Transverse colon (tissue), 4 donors: ENCODE data around the gene PAQR4. TPM values are rescaled to one million over a fixed set of nuclear protein-coding genes. Genes with fewer than 3 reads are reported as not detected.
"Not testable (repeated sequence)": the region's sequence is repeated elsewhere in the genome, so short reads cannot be mapped to it uniquely, and the experiment has no call there.

ENCODE experiments used
- DNase-seq: peaks from one replicate; pipeline ENCODE4 v3.0.0-alpha.2; 2019
- H3K27ac ChIP-seq, 4 donors: fragments of 200-600 bp; sonication (generic); 2 replicates each; pipeline ENCODE4 v1.5.1; 2016 to 2018; ENCODE audit warnings: inconsistent platforms in 4 of 4
- H3K27me3 ChIP-seq: fragments of 200-600 bp; sonication (generic); 2 replicates; pipeline ENCODE4 v1.5.1; 2017; ENCODE audit warnings: inconsistent platforms
- H3K36me3 ChIP-seq, 4 donors: fragments of 200-600 bp; sonication (generic); 2 replicates each; pipeline ENCODE4 v1.5.1; 2017 to 2019; ENCODE audit warnings: inconsistent platforms in 4 of 4
- H3K4me1 ChIP-seq, 4 donors: fragments of 200-600 bp; sonication (generic); 2 replicates each; pipeline ENCODE4 v1.5.1; 2017 to 2020; ENCODE audit warnings: inconsistent platforms in 4 of 4
- H3K4me3 ChIP-seq, 4 donors: fragments of 200-600 bp; sonication (generic); 1 replicate in 1 of 4; 2 replicates in 3 of 4; pipeline versions ENCODE4 v1.5.1 to v1.6.1; 2017 to 2019; ENCODE audit warnings: inconsistent platforms in 4 of 4
- H3K9me3 ChIP-seq, 2 donors: fragments of 200-600 bp; sonication (generic); 2 replicates each; pipeline ENCODE4 v1.5.1; 2017 to 2019; ENCODE audit warnings: inconsistent platforms in 2 of 2
- CTCF ChIP-seq, 5 experiments: fragments of 200-600 bp in 3 of 5; fragments of 450-650 bp in 2 of 5; sonication (generic) in 3 of 5; IDR thresholded peaks; 1 replicate in 2 of 5; 2 replicates in 3 of 5; pipeline ENCODE4 v1.5.1; 2016 to 2017; ENCODE audit warnings: antibody characterized with exemption in 5 of 5, inconsistent platforms in 3 of 5, mild to moderate bottlenecking in 2 of 5, moderate library complexity in 1 of 5
- EP300 ChIP-seq: sonication (generic); formaldehyde crosslinking; IDR thresholded peaks from one replicate; pipeline ENCODE4 v1.6.1; 2017; ENCODE audit warnings: antibody characterized with exemption, low read depth
- POLR2A ChIP-seq: fragments of 450-650 bp; IDR thresholded peaks from one replicate; pipeline ENCODE4 v1.6.1; 2016; ENCODE audit warnings: antibody characterized with exemption, mild to moderate bottlenecking, moderate library complexity
- POLR2AphosphoS5 ChIP-seq, 3 donors: sonication (generic); formaldehyde crosslinking; IDR thresholded peaks; one replicate each; pipeline ENCODE4 v1.6.1; 2016; ENCODE audit warnings: antibody characterized with exemption in 3 of 3
- WGBS, 2 donors: methylation state at CpG; one replicate each; pipeline ENCODE4 v1.1.5; 2018; ENCODE audit warnings: low coverage in 1 of 2; 5-methylcytosine and 5-hydroxymethylcytosine counted together
- in situ Hi-C, 4 donors: fragments of 200-750 bp; cut with MboI; loops; one replicate each; pipeline versions ENCODE4 v1.15.0 to v1.15.1; 2017; ENCODE audit warnings: low sequenced_read_pairs in 3 of 4, low pct_ligation_motif_present in 1 of 4, low pct_unique_long_range_greater_than_20kb in 1 of 4
- intact Hi-C: fragments of 100-400 bp; cut with DNase I; formaldehyde crosslinking; loops from one replicate; pipeline ENCODE4 v1.15.1; 2023; ENCODE audit warnings: low total_unique reads
- total RNA-seq, 4 donors: library from RNA; depleted of rRNA; stranded (reverse); fragments of >200 nt; gene quantifications; one replicate each; pipeline ENCODE4 v1.1.0, GENCODE V29; 2016

PAQR4 gene
- total RNA-seq, 4 donors from 2014 or later = 3.0 to 5.9 (median 4.4) TPM; not detected in 1

GRCh38 chr16:2930236-2930635 lies 38.9 kb upstream of the PAQR4 start:
- WGBS, 2 donors = 94% methylated on average over 14 of the region's 15 CpGs; no CpG with 5 or more reads in 1 of the 2 donors
- Histone ChIP-seq H3K27me3 (no peaks in the 10 kb centered on the region), H3K27ac (no peak overlapping the region), H3K4me3 (no peak overlapping the region), H3K9me3 (no peaks in the 10 kb centered on the region), H3K36me3 (peaks cover 0 to 28% (median 7%) of the 10 kb centered on the region in 4 donors), H3K4me1 (peaks cover 0 to 8% (median 2%) of the 10 kb centered on the region in 4 donors)
- TF ChIP-seq CTCF (IDR thresholded peaks at IDR 0.05) = no peak
- TF ChIP-seq EP300 = no peak
- no peak for DNase-seq
- in situ Hi-C loops (no loop called here), intact Hi-C loops (no loop called here)

- in situ Hi-C loops, H3K4me1 ChIP-seq, H3K4me3 ChIP-seq, H3K9me3 ChIP-seq, H3K27ac ChIP-seq, intact Hi-C loops, H3K27me3 ChIP-seq, DNase-seq: not testable (repeated sequence)
- H3K36me3 ChIP-seq = peaks cover 0 to 28% (median 7%) of the 10 kb centered on the region in 4 donors
- WGBS, 2 donors = 92 to 97% methylated on average over 5 to 13 of the region's 13 CpGs
Observed at GRCh38 chr16:2931231-2931914, 37.8 kb upstream of the PAQR4 start.

- 94% methylated on average over 27 of the region's 30 CpGs; no CpG with 5 or more reads in 1 of the 2 donors for WGBS, 2 donors
- DNase-seq = no peak
- peaks cover 0 to 43% (median 7%) of the 10 kb centered on the region in 4 donors for H3K36me3 ChIP-seq
- in situ Hi-C loops = no loop called here
- no peak overlapping the region for H3K27ac ChIP-seq
- no peaks in the 10 kb centered on the region for H3K27me3 ChIP-seq
- no peaks in the 10 kb centered on the region for H3K9me3 ChIP-seq
- intact Hi-C loops = no loop called here
- TF ChIP-seq EP300 = no peak
- H3K4me1 ChIP-seq = no peaks in the 10 kb centered on the region
- H3K4me3 ChIP-seq = no peak overlapping the region
Observed at GRCh38 chr16:2933136-2933535, 36.0 kb upstream of the PAQR4 start.

- DNase-seq = no peak
- in situ Hi-C loops (no loop called here), intact Hi-C loops (no loop called here)
- no peaks in the 10 kb centered on the region for H3K4me1 ChIP-seq
- H3K27ac ChIP-seq = no peak overlapping the region
- TF ChIP-seq CTCF (IDR thresholded peaks at IDR 0.05) (no peak), POLR2A (no peak), POLR2AphosphoS5 (IDR thresholded peaks at IDR 0.05) (no peak), EP300 (no peak)
- no peak overlapping the region for H3K4me3 ChIP-seq
- H3K27me3 ChIP-seq = no peaks in the 10 kb centered on the region
- no peaks in the 10 kb centered on the region for H3K9me3 ChIP-seq
- peaks cover 0 to 45% (median 8%) of the 10 kb centered on the region in 4 donors for H3K36me3 ChIP-seq
- 95% methylated on average over 19 of the region's 22 CpGs; no CpG with 5 or more reads in 1 of the 2 donors for WGBS, 2 donors
Observed at GRCh38 chr16:2933701-2934100, 35.4 kb upstream of the PAQR4 start.

- DNase-seq = no peak
- Histone ChIP-seq H3K27ac (no peak overlapping the region), H3K27me3 (no peaks in the 10 kb centered on the region), H3K4me3 (no peak overlapping the region), H3K4me1 (no peaks in the 10 kb centered on the region), H3K9me3 (no peaks in the 10 kb centered on the region), H3K36me3 (peaks cover 0 to 53% (median 12%) of the 10 kb centered on the region in 4 donors)
- intact Hi-C loops = no loop called here
- TF ChIP-seq EP300 = no peak
- no peak for TF ChIP-seq POLR2A
- TF ChIP-seq POLR2AphosphoS5 (IDR thresholded peaks at IDR 0.05) = no peak
- no peak for TF ChIP-seq CTCF (IDR thresholded peaks at IDR 0.05)
- in situ Hi-C loops = no loop called here
- WGBS, 2 donors = 88 to 91% methylated on average over 14 to 15 of the region's 15 CpGs
Observed at GRCh38 chr16:2934450-2934849, 34.7 kb upstream of the PAQR4 start.
